Esophagus muscularis mucosa (tissue), 4 donors: ENCODE data around the gene SV2B.

Source experiments
- EP300 ChIP-seq: sonication (generic); formaldehyde crosslinking; IDR thresholded peaks from one replicate; pipeline ENCODE4 v1.6.1; 2017; ENCODE audit warnings: antibody characterized with exemption
- POLR2A ChIP-seq: fragments of 450-650 bp; IDR thresholded peaks from one replicate; pipeline ENCODE4 v1.6.1; 2017; ENCODE audit warnings: antibody characterized with exemption, moderate library complexity, mild to moderate bottlenecking, low read depth
- POLR2AphosphoS5 ChIP-seq, 2 donors: sonication (generic); formaldehyde crosslinking; IDR thresholded peaks; one replicate each; pipeline ENCODE4 v1.6.1; 2017; ENCODE audit warnings: antibody characterized with exemption in 2 of 2
- TF ChIP-seq, protein P1 (sequence below), 3 experiments: fragments of 200-600 bp in 2 of 3; fragments of 450-650 bp in 1 of 3; sonication (generic) in 2 of 3; IDR thresholded peaks; one replicate each; pipeline ENCODE4 v1.5.1; 2017 to 2019; ENCODE audit warnings: antibody characterized with exemption in 3 of 3, mild to moderate bottlenecking in 2 of 3, moderate library complexity in 1 of 3

DNA sequence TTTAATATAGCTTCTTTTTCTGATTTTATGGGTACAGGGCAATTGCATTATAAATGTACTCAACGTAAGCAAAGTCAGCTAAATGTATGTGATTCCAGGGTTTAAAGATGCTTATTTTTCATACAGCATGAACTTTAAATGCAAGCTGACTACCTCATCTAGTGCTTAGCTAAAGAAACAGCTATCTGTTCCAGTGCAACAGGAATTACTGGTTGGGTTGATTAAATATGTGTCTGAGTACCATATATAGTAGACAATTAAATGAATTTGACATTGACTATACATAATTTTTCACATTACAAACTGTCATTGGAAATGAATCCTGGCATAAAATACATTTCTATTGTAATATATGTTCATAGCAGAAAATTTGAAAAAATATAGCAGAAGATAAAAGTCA is 26.3 kb upstream of the SV2B start:
- TF ChIP-seq, protein P1, sequence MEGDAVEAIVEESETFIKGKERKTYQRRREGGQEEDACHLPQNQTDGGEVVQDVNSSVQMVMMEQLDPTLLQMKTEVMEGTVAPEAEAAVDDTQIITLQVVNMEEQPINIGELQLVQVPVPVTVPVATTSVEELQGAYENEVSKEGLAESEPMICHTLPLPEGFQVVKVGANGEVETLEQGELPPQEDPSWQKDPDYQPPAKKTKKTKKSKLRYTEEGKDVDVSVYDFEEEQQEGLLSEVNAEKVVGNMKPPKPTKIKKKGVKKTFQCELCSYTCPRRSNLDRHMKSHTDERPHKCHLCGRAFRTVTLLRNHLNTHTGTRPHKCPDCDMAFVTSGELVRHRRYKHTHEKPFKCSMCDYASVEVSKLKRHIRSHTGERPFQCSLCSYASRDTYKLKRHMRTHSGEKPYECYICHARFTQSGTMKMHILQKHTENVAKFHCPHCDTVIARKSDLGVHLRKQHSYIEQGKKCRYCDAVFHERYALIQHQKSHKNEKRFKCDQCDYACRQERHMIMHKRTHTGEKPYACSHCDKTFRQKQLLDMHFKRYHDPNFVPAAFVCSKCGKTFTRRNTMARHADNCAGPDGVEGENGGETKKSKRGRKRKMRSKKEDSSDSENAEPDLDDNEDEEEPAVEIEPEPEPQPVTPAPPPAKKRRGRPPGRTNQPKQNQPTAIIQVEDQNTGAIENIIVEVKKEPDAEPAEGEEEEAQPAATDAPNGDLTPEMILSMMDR (IDR thresholded peaks at IDR 0.05), result no peak
- TF ChIP-seq POLR2AphosphoS5 (IDR thresholded peaks at IDR 0.05) (no peak), POLR2A (no peak), EP300 (no peak)
